OCI-LY1 (cell line): ENCODE results near the gene LIPC.

Source experiments
- H2AFZ ChIP-seq: fragments of 200-600 bp; sonication (generic), shearing (Covaris generic); 2 replicates; pipeline ENCODE4 v1.6.0; 2014; ENCODE audit warnings: antibody characterized with exemption, mild to moderate bottlenecking, low read length
- H3F3A ChIP-seq: fragments of 200-600 bp; sonication (generic), shearing (Covaris generic); 2 replicates; pipeline ENCODE4 v1.6.0; 2014; ENCODE audit warnings: mild to moderate bottlenecking, antibody characterized with exemption, low read length, moderate library complexity; ENCODE audit not compliant: insufficient read depth
- H3K27ac ChIP-seq: fragments of 200-600 bp; sonication (generic); 2 replicates; pipeline ENCODE4 v1.5.1; 2014; ENCODE audit warnings: low read length, mixed run types, mild to moderate bottlenecking, low read depth; ENCODE audit not compliant: poor library complexity, severe bottlenecking
- H3K27me3 ChIP-seq: fragments of 200-600 bp; sonication (generic); 2 replicates; pipeline ENCODE4 v1.6.0; 2014; ENCODE audit warnings: antibody characterized with exemption, mild to moderate bottlenecking, low read length, moderate library complexity; ENCODE audit not compliant: insufficient read depth
- H3K36me3 ChIP-seq: fragments of 200-600 bp; sonication (generic); 2 replicates; pipeline ENCODE4 v1.6.1; 2014; ENCODE audit warnings: mild to moderate bottlenecking, antibody characterized with exemption, low read length, moderate library complexity, mixed read lengths; ENCODE audit not compliant: insufficient read depth
- H3K4me1 ChIP-seq: fragments of 200-600 bp; sonication (generic); 2 replicates; pipeline ENCODE4 v1.5.1; 2014; ENCODE audit warnings: mild to moderate bottlenecking, low read length, moderate library complexity; ENCODE audit not compliant: insufficient read depth, severe bottlenecking
- H3K4me2 ChIP-seq: fragments of 200-600 bp; sonication (generic), shearing (Covaris generic); 2 replicates; pipeline ENCODE4 v1.6.1; 2014; ENCODE audit warnings: low read length
- H3K4me3 ChIP-seq: fragments of 200-600 bp; sonication (generic); 2 replicates; pipeline ENCODE4 v1.5.1; 2014; ENCODE audit warnings: low read length, low read depth, mild to moderate bottlenecking, mixed read lengths; ENCODE audit not compliant: poor library complexity, severe bottlenecking
- H3K79me2 ChIP-seq: fragments of 200-600 bp; shearing (Covaris generic); 2 replicates; pipeline ENCODE4 v1.6.1; 2016; ENCODE audit warnings: mixed run types, low read length, mixed read lengths; ENCODE audit not compliant: insufficient read depth
- H3K9ac ChIP-seq: fragments of 200-600 bp; sonication (generic), shearing (Covaris generic); 2 replicates; pipeline ENCODE4 v1.6.1; 2014; ENCODE audit warnings: mild to moderate bottlenecking, low read length, mixed read lengths
- H3K9me2 ChIP-seq: fragments of 200-600 bp; sonication (generic), shearing (Covaris generic); 2 replicates; pipeline ENCODE4 v1.6.1; 2014; ENCODE audit warnings: low read depth, mild to moderate bottlenecking, low read length, mixed read lengths
- H3K9me3 ChIP-seq: fragments of 200-600 bp; shearing (Covaris generic); 2 replicates; pipeline ENCODE4 v1.6.1; 2014; ENCODE audit warnings: low read length, mixed read lengths
- H4K20me1 ChIP-seq: fragments of 200-600 bp; sonication (generic), shearing (Covaris generic); 2 replicates; pipeline ENCODE4 v1.6.0; 2016; ENCODE audit warnings: mild to moderate bottlenecking, low read length; ENCODE audit not compliant: insufficient read depth
- EZH2 ChIP-seq: fragments of 200-600 bp; sonication (generic), shearing (Covaris generic); IDR thresholded peaks from 2 replicates; pipeline ENCODE4 v1.8.0; 2017; ENCODE audit warnings: borderline replicate concordance, mixed run types, mild to moderate bottlenecking, antibody characterized with exemption, low read length, moderate library complexity, mixed read lengths
- TF ChIP-seq, protein P1 (sequence below): fragments of 200-600 bp; sonication (generic), shearing (Covaris generic); IDR thresholded peaks from 2 replicates; pipeline ENCODE4 v1.5.1; 2017; ENCODE audit warnings: mild to moderate bottlenecking, antibody characterized with exemption, low read length, moderate library complexity, mixed read lengths

Gene LIPC

DNA sequence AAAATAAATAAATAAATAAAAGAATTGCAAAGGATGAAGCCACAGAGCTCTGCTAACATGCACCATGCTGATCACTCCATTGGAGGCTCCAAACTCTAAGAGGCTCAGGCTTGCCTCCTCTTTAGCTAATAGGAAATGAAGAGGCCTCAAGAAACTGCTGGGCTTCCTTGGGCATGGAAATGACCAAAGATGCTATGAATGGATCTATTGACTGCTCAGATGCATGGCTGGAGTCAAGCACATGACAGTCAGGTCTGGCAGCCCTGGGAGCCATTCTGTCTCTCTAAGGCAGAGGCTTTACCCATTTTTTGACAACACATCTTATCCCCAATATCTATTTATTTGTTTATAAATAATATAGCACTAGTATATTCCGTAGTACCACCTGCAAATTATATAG lies 5.3 kb upstream of the LIPC start:
- Histone ChIP-seq H2AFZ (no peak overlapping the region), H3K36me3 (no peaks in the 10 kb centered on the region), H3K27ac (no peak overlapping the region), H3K79me2 (no peaks in the 10 kb centered on the region), H3K9me3 (no peaks in the 10 kb centered on the region), H3K9me2 (no peaks in the 10 kb centered on the region), H4K20me1 (no peaks in the 10 kb centered on the region), H3K4me1 (peaks cover 6% of the 10 kb centered on the region), H3K4me2 (no peak overlapping the region), H3F3A (no peaks in the 10 kb centered on the region), H3K4me3 (no peak overlapping the region), H3K9ac (no peak overlapping the region), H3K27me3 (no peaks in the 10 kb centered on the region)
- TF ChIP-seq EZH2: no peak
- TF ChIP-seq, protein P1, sequence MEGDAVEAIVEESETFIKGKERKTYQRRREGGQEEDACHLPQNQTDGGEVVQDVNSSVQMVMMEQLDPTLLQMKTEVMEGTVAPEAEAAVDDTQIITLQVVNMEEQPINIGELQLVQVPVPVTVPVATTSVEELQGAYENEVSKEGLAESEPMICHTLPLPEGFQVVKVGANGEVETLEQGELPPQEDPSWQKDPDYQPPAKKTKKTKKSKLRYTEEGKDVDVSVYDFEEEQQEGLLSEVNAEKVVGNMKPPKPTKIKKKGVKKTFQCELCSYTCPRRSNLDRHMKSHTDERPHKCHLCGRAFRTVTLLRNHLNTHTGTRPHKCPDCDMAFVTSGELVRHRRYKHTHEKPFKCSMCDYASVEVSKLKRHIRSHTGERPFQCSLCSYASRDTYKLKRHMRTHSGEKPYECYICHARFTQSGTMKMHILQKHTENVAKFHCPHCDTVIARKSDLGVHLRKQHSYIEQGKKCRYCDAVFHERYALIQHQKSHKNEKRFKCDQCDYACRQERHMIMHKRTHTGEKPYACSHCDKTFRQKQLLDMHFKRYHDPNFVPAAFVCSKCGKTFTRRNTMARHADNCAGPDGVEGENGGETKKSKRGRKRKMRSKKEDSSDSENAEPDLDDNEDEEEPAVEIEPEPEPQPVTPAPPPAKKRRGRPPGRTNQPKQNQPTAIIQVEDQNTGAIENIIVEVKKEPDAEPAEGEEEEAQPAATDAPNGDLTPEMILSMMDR: no peak

DNA sequence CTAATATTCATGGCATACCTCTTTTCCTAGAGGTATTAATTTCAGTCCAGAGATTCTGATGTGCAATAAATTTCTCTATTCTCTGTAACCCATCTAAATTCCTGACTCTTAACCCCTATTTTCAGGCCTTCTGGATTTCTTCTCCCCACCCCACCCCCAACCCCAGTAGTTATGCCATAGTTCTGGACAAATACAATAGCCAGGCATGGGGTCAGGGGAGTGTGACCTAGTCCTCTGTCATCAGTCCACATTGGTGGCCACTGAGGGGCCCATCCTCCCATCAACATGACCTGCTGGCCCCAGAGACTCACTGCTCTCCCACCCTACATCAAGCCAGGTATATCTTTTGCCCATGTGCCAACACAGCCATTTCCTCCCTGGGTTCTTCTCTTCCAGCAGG lies 3.8 kb upstream of the LIPC start:
- Histone ChIP-seq H4K20me1 (no peaks in the 10 kb centered on the region), H3K79me2 (no peaks in the 10 kb centered on the region), H3K4me3 (no peak overlapping the region), H3K4me2 (no peak overlapping the region), H3K4me1 (peaks cover 21% of the 10 kb centered on the region), H3K9me3 (no peaks in the 10 kb centered on the region), H3K27me3 (no peaks in the 10 kb centered on the region), H3F3A (no peaks in the 10 kb centered on the region), H3K9ac (no peak overlapping the region), H3K36me3 (no peaks in the 10 kb centered on the region), H2AFZ (no peak overlapping the region), H3K9me2 (no peaks in the 10 kb centered on the region), H3K27ac (no peak overlapping the region)
- TF ChIP-seq, protein P1: no peak
- TF ChIP-seq EZH2: no peak

DNA sequence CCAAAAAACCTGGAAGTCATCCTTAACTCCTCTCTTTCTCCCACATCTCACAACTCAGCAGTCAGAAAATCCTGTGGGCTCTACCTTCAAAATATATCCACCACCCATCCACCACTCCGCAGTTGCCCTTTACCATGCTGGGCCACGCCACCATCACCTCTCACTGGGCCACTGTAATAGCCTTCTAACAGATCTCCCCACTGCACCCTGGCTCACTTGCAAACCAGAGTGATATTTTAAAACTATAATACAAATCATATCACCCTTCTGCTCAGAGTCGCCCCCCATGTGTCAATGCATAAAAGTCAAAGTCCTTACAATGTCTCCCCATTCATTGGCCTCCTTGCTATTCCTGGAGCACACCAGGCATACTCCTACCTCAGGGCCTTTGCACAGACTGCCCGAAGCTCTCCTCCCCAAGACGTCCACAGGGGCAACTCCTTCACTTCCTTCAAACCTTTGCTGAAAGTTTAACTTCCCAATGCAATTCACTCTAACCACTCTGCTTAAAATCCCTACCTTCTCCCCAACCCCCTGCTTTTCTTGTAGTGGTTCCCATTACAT lies 1.5 kb upstream of the LIPC start:
- no peak overlapping the region for H3K4me2 ChIP-seq
- no peaks in the 10 kb centered on the region for H3K36me3 ChIP-seq
- H4K20me1 ChIP-seq: no peaks in the 10 kb centered on the region
- peaks cover 44% of the 10 kb centered on the region for H3K4me1 ChIP-seq
- no peak for TF ChIP-seq EZH2
- TF ChIP-seq, protein P1: no peak
- H3K4me3 ChIP-seq: no peak overlapping the region
- H3K9me3 ChIP-seq: no peaks in the 10 kb centered on the region
- H3K79me2 ChIP-seq: no peaks in the 10 kb centered on the region
- H3K27ac ChIP-seq: no peak overlapping the region
- no peaks in the 10 kb centered on the region for H3K27me3 ChIP-seq
- H3F3A ChIP-seq: no peaks in the 10 kb centered on the region
- no peak overlapping the region for H2AFZ ChIP-seq
- H3K9ac ChIP-seq: no peak overlapping the region
- H3K9me2 ChIP-seq: no peaks in the 10 kb centered on the region
